HepG2 (cell line): Measurements from ENCODE around the gene TULP3.

Experiments used
- CBX2 ChIP-seq, 2 experiments: fragments of 200-600 bp in 1 of 2; sonication (generic); formaldehyde crosslinking in 1 of 2; IDR thresholded peaks; 2 replicates each; pipeline versions ENCODE4 v1.7.0 to v1.8.1; 2018 to 2022; ENCODE audit warnings: low read depth in 2 of 2, low read length in 1 of 2, mild to moderate bottlenecking in 1 of 2, missing genetic modification reagents in 1 of 2
- ESRRA ChIP-seq: sonication (generic); formaldehyde crosslinking; IDR thresholded peaks from 2 replicates; pipeline ENCODE4 v1.5.1; 2020; ENCODE audit warnings: mild to moderate bottlenecking, low read depth, missing genetic modification reagents
- FOSL2 ChIP-seq: sonication (generic); formaldehyde crosslinking; IDR thresholded peaks from 2 replicates; pipeline ENCODE4 v1.4.0; 2020; ENCODE audit warnings: missing genetic modification reagents
- FOXM1 ChIP-seq: sonication (generic); formaldehyde crosslinking; IDR thresholded peaks from 2 replicates; pipeline ENCODE4 v1.5.0; 2020; ENCODE audit warnings: missing genetic modification reagents
- GATAD2A ChIP-seq: IDR thresholded peaks from 2 replicates; pipeline ENCODE4 v1.6.1; 2016
- PHB2 ChIP-seq: fragments of 450-650 bp; IDR thresholded peaks from 2 replicates; pipeline ENCODE4 v1.6.1; 2018; ENCODE audit not compliant: partially characterized antibody
- SP2 ChIP-seq: sonication (generic); formaldehyde crosslinking; IDR thresholded peaks from 2 replicates; pipeline ENCODE4 v1.5.1; 2020; ENCODE audit warnings: mild to moderate bottlenecking, missing genetic modification reagents
- UBTF ChIP-seq: sonication (generic); formaldehyde crosslinking; IDR thresholded peaks from 2 replicates; pipeline ENCODE4 v1.4.0; 2020; ENCODE audit warnings: mild to moderate bottlenecking, missing genetic modification reagents
- XBP1 ChIP-seq: sonication (generic); formaldehyde crosslinking; IDR thresholded peaks from 2 replicates; pipeline ENCODE4 v1.5.0; 2020; ENCODE audit warnings: missing genetic modification reagents
- ZNF468 ChIP-seq: sonication (generic); formaldehyde crosslinking; IDR thresholded peaks from 2 replicates; pipeline ENCODE4 v1.8.0; 2022; ENCODE audit warnings: mild to moderate bottlenecking, moderate library complexity, missing genetic modification reagents
- ZNF768 ChIP-seq: sonication (generic); formaldehyde crosslinking; IDR thresholded peaks from 2 replicates; pipeline ENCODE4 v1.4.0; 2020; ENCODE audit warnings: missing genetic modification reagents
- TF ChIP-seq, protein P1 (sequence below): sonication (generic); formaldehyde crosslinking; IDR thresholded peaks from 2 replicates; pipeline ENCODE4 v1.5.0; 2020; ENCODE audit warnings: mild to moderate bottlenecking, missing genetic modification reagents, moderate library complexity

- TF ChIP-seq, protein P1, sequence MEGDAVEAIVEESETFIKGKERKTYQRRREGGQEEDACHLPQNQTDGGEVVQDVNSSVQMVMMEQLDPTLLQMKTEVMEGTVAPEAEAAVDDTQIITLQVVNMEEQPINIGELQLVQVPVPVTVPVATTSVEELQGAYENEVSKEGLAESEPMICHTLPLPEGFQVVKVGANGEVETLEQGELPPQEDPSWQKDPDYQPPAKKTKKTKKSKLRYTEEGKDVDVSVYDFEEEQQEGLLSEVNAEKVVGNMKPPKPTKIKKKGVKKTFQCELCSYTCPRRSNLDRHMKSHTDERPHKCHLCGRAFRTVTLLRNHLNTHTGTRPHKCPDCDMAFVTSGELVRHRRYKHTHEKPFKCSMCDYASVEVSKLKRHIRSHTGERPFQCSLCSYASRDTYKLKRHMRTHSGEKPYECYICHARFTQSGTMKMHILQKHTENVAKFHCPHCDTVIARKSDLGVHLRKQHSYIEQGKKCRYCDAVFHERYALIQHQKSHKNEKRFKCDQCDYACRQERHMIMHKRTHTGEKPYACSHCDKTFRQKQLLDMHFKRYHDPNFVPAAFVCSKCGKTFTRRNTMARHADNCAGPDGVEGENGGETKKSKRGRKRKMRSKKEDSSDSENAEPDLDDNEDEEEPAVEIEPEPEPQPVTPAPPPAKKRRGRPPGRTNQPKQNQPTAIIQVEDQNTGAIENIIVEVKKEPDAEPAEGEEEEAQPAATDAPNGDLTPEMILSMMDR (CRISPR knock-in tag): no peak
- TF ChIP-seq SP2 (CRISPR knock-in tag) (no peak), FOXM1 (CRISPR knock-in tag) (no peak), PHB2 (no peak), CBX2 (IDR thresholded peaks at IDR 0.05; ENCODE audit: low read depth, low read length) (no peak), CBX2 (CRISPR knock-in tag; IDR thresholded peaks at IDR 0.05; ENCODE audit: low read depth) (no peak), ZNF768 (CRISPR knock-in tag) (no peak), ESRRA (no peak), XBP1 (no peak), FOSL2 (CRISPR knock-in tag) (no peak), UBTF (no peak), GATAD2A (no peak), ZNF468 (no peak)
Observed at GRCh38 chr12:2923057-2923456, 32.4 kb downstream of the TULP3 start.
